ENCODE data around the gene MYD88. TPM values are rescaled to one million over a fixed set of nuclear protein-coding genes. Genes with fewer than 3 reads are reported as not detected.

Gene MYD88
- polyA plus RNA-seq, 3 donors, result 286 to 427 (median 398) TPM

GRCh38 chr3:38121832-38122461 is 16.5 kb upstream of the MYD88 start:
- H3K27me3 Mint-ChIP-seq (ENCODE audit: low read depth in 3 of 3), result peaks cover 0 to 2% (median 0%) of the 10 kb centered on the region in 3 donors
- WGBS (ENCODE audit: insufficient coverage), result 98% methylated on average over 9 of the region's 13 CpGs
- H4K20me1 ChIP-seq (ENCODE audit: insufficient read depth, low read length), result peaks cover 96% of the 10 kb centered on the region

GRCh38 chr3:38122712-38123290 is 15.7 kb upstream of the MYD88 start:
- intact Hi-C loops (cut with micrococcal nuclease), result no loop called here

More at GRCh38 chr3:38121832-38122461, 16.5 kb upstream of the MYD88 start:
- no peak for TF ChIP-seq CTCF (IDR thresholded peaks at IDR 0.05)
- Histone ChIP-seq H3K27me3 (ENCODE audit: control insufficient read depth in 2 of 2, insufficient read depth in 2 of 2, low read length in 2 of 2) (no peaks in the 10 kb centered on the region), H3K9me3 (replicated peaks in 1 of 2; ENCODE audit: control insufficient read depth in 1 of 2, insufficient read depth in 1 of 2, low read length in 2 of 2) (no peaks in the 10 kb centered on the region), H3K79me2 (ENCODE audit: insufficient read depth, low read length) (no peaks in the 10 kb centered on the region), H3K9ac (ENCODE audit: insufficient read depth, low read length, poor library complexity, severe bottlenecking) (no peak overlapping the region), H3K36me3 (replicated peaks in 1 of 2; ENCODE audit: control insufficient read depth in 1 of 2, insufficient read depth in 2 of 2, low read length in 2 of 2) (peaks cover 71 to 89% of the 10 kb centered on the region in 2 donors), H3K27ac (ENCODE audit: low read depth in 1 of 2, low read length in 2 of 2) (no peak overlapping the region), H2AFZ (ENCODE audit: insufficient read depth, low read depth, low read length, poor library complexity, severe bottlenecking) (no peak overlapping the region), H3K4me3 (replicated peaks in 1 of 3; ENCODE audit: low read depth in 2 of 3, low read length in 3 of 3) (no peak overlapping the region), H3K4me1 (ENCODE audit: control insufficient read depth in 1 of 2, insufficient read depth in 2 of 2, low read length in 2 of 2) (peaks cover 0 to 5% of the 10 kb centered on the region in 2 donors), H3K4me2 (replicated peaks; ENCODE audit: extremely low read depth, low read length, poor library complexity, severe bottlenecking) (no peak overlapping the region)
- no peaks in the 10 kb centered on the region for H3K9me3 Mint-ChIP-seq
- intact Hi-C loops (cut with micrococcal nuclease), result no loop called here
- H3K4me1 Mint-ChIP-seq, result peaks cover 10% of the 10 kb centered on the region
- H3K27ac Mint-ChIP-seq, result peak overlapping the region in 2 of 7 donors; percentile 10 to 38
- DNase-seq, result no peak
- no peak overlapping the region for H3K4me3 Mint-ChIP-seq
- peaks cover 82 to 91% of the 10 kb centered on the region in 2 donors for H3K36me3 Mint-ChIP-seq

More at GRCh38 chr3:38122712-38123290, 15.7 kb upstream of the MYD88 start:
- Mint-ChIP-seq H3K27me3 (ENCODE audit: low read depth in 3 of 3) (no peaks in the 10 kb centered on the region), H3K27ac (peak overlapping the region in 3 of 7 donors; percentile 12 to 46 (median 15)), H3K4me1 (peaks cover 10% of the 10 kb centered on the region), H3K4me3 (no peak overlapping the region), H3K9me3 (no peaks in the 10 kb centered on the region), H3K36me3 (peaks cover 91 to 97% of the 10 kb centered on the region in 2 donors)
- no peak for DNase-seq
- peaks cover 80 to 98% of the 10 kb centered on the region in 2 donors for H3K36me3 ChIP-seq (replicated peaks in 1 of 2; ENCODE audit: control insufficient read depth in 1 of 2, insufficient read depth in 2 of 2, low read length in 2 of 2)
- H2AFZ ChIP-seq (ENCODE audit: insufficient read depth, low read depth, low read length, poor library complexity, severe bottlenecking), result no peak overlapping the region
- H3K4me3 ChIP-seq (replicated peaks in 1 of 3; ENCODE audit: low read depth in 2 of 3, low read length in 3 of 3), result no peak overlapping the region
- no peaks in the 10 kb centered on the region for H3K27me3 ChIP-seq (ENCODE audit: control insufficient read depth in 2 of 2, insufficient read depth in 2 of 2, low read length in 2 of 2)
- peaks cover 96% of the 10 kb centered on the region for H4K20me1 ChIP-seq (ENCODE audit: insufficient read depth, low read length)
- no peak for TF ChIP-seq CTCF (IDR thresholded peaks at IDR 0.05)
- 99% methylated on average over 9 of the region's 9 CpGs for WGBS (ENCODE audit: insufficient coverage)
- H3K9me3 ChIP-seq (replicated peaks in 1 of 2; ENCODE audit: control insufficient read depth in 1 of 2, insufficient read depth in 1 of 2, low read length in 2 of 2), result no peaks in the 10 kb centered on the region
- no peak overlapping the region for H3K4me2 ChIP-seq (replicated peaks; ENCODE audit: extremely low read depth, low read length, poor library complexity, severe bottlenecking)
- H3K27ac ChIP-seq (ENCODE audit: low read depth in 1 of 2, low read length in 2 of 2), result no peak overlapping the region
- H3K79me2 ChIP-seq (ENCODE audit: insufficient read depth, low read length), result peaks cover 2% of the 10 kb centered on the region
- peaks cover 0 to 5% of the 10 kb centered on the region in 2 donors for H3K4me1 ChIP-seq (ENCODE audit: control insufficient read depth in 1 of 2, insufficient read depth in 2 of 2, low read length in 2 of 2)
- no peak overlapping the region for H3K9ac ChIP-seq (ENCODE audit: insufficient read depth, low read length, poor library complexity, severe bottlenecking)

Data from CD14-positive monocyte (primary cell).